ENCODE measurements around the gene NEU1.
"Not testable (repeated sequence)": the region's sequence is repeated elsewhere in the genome, so short reads cannot be mapped to it uniquely, and the experiment has no call there.

The NEU1 gene

DNA sequence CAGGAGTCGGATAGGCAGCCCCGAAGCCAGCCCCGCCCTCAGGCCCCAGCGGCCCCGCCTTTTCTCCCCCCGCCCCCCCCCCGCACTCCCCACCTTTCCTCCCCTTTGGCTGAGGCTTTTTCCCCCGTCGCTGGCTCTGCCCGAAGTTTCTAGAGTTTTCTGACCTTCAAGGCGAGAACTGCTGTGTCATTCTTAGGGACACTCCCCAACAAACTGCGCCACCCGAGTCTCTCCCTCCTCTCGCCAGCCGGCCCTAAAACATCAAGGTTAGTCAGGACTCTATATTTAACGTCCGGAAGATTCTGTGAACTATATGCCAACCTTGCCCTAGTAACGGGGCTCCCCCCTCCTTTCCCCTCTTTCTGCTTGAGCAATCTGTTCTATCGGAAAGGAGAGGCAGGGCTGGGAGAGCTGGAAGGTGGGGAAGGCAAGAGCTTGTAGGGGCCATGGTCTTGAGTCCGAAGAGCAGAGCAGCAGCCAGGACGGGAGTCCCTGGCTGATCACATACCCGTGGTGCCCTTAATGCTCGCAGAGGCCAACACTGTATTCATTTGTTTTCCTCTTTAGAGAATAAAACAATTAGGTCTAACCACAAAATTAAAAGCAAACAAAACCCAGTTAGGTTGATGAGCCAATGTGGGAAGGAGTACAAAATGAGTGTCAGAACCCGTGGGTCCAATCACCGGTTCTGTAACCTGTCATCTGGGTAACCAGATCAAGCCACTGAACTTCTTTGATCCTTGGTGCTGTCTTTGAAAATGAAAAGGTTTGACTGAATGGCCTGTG lies 40.4 kb downstream of the NEU1 start:
- in situ Hi-C loops (cut with MboI; ENCODE audit: low sequenced_read_pairs, unreplicated experiment): no loop called here
- TF ChIP-seq, protein P1, sequence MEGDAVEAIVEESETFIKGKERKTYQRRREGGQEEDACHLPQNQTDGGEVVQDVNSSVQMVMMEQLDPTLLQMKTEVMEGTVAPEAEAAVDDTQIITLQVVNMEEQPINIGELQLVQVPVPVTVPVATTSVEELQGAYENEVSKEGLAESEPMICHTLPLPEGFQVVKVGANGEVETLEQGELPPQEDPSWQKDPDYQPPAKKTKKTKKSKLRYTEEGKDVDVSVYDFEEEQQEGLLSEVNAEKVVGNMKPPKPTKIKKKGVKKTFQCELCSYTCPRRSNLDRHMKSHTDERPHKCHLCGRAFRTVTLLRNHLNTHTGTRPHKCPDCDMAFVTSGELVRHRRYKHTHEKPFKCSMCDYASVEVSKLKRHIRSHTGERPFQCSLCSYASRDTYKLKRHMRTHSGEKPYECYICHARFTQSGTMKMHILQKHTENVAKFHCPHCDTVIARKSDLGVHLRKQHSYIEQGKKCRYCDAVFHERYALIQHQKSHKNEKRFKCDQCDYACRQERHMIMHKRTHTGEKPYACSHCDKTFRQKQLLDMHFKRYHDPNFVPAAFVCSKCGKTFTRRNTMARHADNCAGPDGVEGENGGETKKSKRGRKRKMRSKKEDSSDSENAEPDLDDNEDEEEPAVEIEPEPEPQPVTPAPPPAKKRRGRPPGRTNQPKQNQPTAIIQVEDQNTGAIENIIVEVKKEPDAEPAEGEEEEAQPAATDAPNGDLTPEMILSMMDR (IDR thresholded peaks at IDR 0.05; ENCODE audit: borderline replicate concordance, control extremely low read depth, extremely low read depth, insufficient read depth, missing control alignments): no peak
- DNase-seq (ENCODE audit: low spot score): peak; percentile 72

DNA sequence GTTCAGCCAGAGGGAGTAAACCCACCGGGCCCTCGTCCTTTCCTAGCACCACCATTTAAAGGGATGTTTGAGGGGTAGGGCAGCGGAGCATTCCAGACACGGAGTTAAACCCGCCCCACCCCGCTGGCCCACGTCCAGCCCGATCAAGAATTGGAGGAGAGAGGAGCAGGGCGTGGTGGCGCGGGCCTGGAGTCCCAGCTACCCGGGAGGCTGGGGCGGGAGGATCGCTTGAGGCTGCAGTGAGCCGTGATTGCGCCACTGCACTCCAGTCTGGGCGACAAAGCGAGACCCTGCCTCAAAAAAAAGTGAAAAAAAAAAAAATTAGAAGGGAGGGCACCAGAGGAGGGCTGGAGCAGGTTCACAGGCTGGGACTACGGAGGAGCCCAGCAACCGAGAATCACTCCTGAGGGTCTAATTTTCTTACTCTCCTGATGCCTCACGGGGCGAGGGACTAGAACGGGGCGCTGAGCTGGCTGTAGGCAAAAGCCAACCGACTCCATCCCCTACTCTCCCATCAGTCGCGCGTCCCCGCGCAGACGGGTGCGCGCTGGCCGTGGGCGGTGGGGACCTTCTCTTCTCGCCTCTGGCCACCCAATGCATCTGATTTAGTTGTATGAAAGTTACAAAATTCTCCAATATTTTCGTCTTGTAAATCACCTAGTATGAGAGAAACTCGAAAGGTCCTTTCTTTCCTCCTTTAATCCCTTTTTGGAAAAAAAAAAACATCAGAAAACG lies 41.2 kb downstream of the NEU1 start:
- DNase-seq (ENCODE audit: low spot score): peak; percentile 76
- in situ Hi-C loops (cut with MboI; ENCODE audit: low sequenced_read_pairs, unreplicated experiment): no loop called here
- TF ChIP-seq, protein P1 (IDR thresholded peaks at IDR 0.05; ENCODE audit: borderline replicate concordance, control extremely low read depth, extremely low read depth, insufficient read depth, missing control alignments): no peak

DNA sequence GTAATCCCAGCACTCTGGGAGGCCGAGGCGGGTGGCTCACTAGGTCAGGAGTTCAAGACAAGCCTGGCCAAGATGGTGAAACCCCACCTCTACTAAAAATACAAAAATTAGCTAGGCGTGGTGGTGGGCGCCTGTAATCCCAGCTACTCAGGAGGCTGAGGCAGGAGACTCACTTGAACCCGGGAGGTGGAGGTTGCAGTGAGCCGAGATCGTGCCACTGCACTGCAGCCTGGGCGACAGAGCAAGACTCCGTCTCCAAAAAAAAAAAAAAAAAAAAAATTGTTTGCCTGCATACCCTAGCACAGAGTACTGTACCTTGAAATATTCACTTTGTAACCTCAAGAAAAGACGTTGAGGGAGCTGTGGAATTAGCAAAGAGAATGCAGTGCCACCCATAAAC lies 42.2 kb downstream of the NEU1 start:
- in situ Hi-C loops (cut with MboI; ENCODE audit: low sequenced_read_pairs, unreplicated experiment): not testable (repeated sequence)

DNA sequence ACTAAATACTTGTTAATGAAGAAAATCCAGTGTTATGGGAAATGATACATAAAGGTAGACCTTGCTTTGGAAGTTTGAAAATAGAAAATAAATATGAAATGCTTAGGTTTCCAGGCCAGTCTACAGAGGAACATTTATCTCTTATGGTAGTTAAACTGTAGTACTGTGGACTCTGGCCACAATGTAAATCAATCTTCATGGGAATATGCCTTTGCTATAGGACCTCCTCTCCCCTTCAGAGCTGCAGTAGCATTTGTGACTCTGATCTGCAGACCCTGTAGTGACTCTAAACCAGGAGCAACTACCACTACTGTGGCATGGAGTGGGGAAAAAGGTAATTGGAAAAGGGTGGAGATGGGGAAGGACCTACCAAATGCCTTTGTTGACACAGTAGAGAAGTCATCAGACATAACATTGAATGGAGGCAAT lies 42.7 kb downstream of the NEU1 start:
- no peak for DNase-seq (ENCODE audit: low spot score)
- in situ Hi-C loops (cut with MboI; ENCODE audit: low sequenced_read_pairs, unreplicated experiment): no loop called here
- TF ChIP-seq, protein P1 (IDR thresholded peaks at IDR 0.05; ENCODE audit: borderline replicate concordance, control extremely low read depth, extremely low read depth, insufficient read depth, missing control alignments): no peak

More for the DNA sequence above, 42.2 kb downstream of the NEU1 start:
- not testable (repeated sequence) for DNase-seq (ENCODE audit: low spot score)

DNA sequence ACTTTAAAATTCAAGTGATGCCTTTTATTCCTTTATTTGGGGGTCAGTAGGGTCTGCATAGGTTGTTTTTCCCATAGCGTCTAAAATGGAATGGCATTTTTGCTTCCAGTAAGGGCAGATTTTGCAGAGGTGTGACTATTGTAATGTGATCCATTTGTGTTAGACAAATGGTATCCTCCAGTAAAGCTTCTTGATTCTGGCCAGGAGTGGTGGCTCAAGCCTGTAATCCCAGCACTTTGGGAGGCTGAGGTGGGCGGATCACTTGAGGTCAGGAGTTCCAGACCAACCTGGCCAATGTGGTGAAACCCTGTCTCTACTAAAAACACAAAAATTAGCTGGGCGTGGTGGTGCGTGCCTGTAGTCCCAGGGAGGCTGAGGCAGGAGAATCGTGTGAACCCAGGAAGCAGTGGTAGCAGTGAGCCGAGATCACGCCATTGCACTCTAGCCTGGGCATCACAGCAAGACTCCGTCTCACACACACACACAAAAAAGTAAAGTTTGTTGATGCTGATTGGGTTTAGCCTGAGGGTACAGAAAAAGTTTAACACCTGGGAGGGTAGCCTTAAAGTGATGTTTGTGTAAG lies 44.6 kb downstream of the NEU1 start:
- DNase-seq (ENCODE audit: low spot score); in situ Hi-C loops (cut with MboI; ENCODE audit: low sequenced_read_pairs, unreplicated experiment): not testable (repeated sequence)

DNA sequence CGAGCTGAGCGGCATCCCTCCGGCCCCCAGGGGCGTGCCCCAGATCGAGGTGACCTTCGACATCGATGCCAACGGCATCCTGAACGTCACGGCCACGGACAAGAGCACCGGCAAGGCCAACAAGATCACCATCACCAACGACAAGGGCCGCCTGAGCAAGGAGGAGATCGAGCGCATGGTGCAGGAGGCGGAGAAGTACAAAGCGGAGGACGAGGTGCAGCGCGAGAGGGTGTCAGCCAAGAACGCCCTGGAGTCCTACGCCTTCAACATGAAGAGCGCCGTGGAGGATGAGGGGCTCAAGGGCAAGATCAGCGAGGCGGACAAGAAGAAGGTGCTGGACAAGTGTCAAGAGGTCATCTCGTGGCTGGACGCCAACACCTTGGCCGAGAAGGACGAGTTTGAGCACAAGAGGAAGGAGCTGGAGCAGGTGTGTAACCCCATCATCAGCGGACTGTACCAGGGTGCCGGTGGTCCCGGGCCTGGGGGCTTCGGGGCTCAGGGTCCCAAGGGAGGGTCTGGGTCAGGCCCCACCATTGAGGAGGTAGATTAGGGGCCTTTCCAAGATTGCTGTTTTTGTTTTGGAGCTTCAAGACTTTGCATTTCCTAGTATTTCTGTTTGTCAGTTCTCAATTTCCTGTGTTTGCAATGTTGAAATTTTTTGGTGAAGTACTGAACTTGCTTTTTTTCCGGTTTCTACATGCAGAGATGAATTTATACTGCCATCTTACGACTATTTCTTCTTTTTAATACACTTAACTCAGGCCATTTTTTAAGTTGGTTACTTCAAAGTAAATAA lies 45.3 kb downstream of the NEU1 start:
- in situ Hi-C loops (cut with MboI; ENCODE audit: low sequenced_read_pairs, unreplicated experiment); DNase-seq (ENCODE audit: low spot score): not testable (repeated sequence)

DNA sequence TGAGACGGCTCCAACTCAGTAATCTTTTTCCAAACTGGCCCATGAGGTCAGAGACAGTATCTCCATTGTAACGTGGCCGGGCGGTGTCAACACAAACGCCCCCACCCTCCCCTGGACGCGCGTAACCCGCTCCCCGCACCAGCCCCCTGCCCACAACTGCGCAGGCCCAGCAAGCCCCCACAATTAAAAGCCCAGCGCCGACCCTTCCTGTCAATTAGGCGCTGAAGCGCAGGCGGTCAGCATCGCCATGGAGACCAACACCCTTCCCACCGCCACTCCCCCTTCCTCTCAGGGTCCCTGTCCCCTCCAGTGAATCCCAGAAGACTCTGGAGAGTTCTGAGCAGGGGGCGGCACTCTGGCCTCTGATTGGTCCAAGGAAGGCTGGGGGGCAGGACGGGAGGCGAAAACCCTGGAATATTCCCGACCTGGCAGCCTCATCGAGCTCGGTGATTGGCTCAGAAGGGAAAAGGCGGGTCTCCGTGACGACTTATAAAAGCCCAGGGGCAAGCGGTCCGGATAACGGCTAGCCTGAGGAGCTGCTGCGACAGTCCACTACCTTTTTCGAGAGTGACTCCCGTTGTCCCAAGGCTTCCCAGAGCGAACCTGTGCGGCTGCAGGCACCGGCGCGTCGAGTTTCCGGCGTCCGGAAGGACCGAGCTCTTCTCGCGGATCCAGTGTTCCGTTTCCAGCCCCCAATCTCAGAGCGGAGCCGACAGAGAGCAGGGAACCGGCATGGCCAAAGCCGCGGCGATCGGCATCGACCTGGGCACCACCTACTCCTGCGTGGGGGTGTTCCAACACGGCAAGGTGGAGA lies 47.4 kb downstream of the NEU1 start, which contains the start of the genes HSPA1A and HSPA1L:
Gene HSPA1A, plus strand, starts transcription at position 519 of the 814 bp plus-strand sequence. Its CDS starts 214 bp downstream, at position 733.
Gene HSPA1L, minus strand, starts transcription at position 259 of the 814 bp plus-strand sequence. CDS start 3,311 bp downstream, outside the sequence.
- TF ChIP-seq, protein P1 (IDR thresholded peaks at IDR 0.05; ENCODE audit: borderline replicate concordance, control extremely low read depth, extremely low read depth, insufficient read depth, missing control alignments): no peak
- in situ Hi-C loops (cut with MboI; ENCODE audit: low sequenced_read_pairs, unreplicated experiment): no loop called here
- peak; percentile 88 for DNase-seq (ENCODE audit: low spot score)
